ENCODE results near the gene EEF1G. TPM values are rescaled to one million over a fixed set of nuclear protein-coding genes. Genes with fewer than 3 reads are reported as not detected.

Gene EEF1G
- polyA plus RNA-seq, 2 of the 4 experiments (the other 2 are of a cell fraction), result 1,570 to 1,728 TPM

DNA sequence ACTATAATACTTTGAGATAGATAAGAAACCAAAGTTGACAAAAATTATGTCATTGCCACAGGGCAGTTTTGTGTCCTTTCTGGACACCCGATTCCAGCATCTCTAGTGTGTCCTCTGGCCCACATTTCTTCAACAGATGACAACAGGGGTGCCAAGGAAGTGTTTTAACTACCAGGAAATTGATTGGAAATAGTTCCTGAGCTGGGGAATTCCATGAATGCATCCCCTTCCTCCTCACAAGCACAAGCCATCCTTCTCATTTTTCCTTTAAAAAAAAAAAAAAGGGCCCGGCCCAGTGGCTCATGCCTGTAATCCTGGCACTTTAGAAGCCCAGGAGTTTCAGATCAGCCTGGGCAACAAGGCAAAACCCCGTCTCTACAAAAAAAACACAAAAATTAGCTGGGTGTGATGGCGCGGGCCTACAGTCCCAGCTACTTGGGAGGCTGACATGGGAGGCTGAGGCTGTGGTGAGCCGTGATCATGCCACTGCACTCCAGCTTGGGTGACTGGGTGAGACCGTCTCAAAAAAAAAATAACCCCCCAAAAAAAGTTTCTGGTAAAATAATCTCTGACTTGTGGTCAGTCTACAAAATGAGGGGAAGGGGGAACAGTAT, 48.9 kb upstream of the EEF1G start:
- Histone ChIP-seq H3K4me1 (peaks cover 15% of the 10 kb centered on the region), H3K4me3 (peak overlapping the region; percentile 20; the same call in 2 of the 3 replicates), H3K9me3 (no peaks in the 10 kb centered on the region), H3K4me2 (peak overlapping the region; percentile 69), H3K27ac (peak overlapping the region; percentile 75 to 92)
- no peak for FAIRE-seq
- DNase-seq (ENCODE audit: low read depth in 1 of 2, low spot score in 1 of 2), result no peak
- no peak for ATAC-seq
- ChIA-PET POLR2A (interaction anchor here (0.5 to 4.6 kb wide), 11 partner anchors 21 to 219 kb away, joined by 3 to 48 read pairs (median 6); partner anchors contain the start of genes C11orf98, CSKMT, EEF1G and GANAB), CTCF (interaction anchor here (1.0 to 4.9 kb wide), 8 partner anchors 10 to 198 kb away, joined by 3 to 48 read pairs (median 4); partner anchors contain the start of genes EML3, ROM1 and TUT1)
- TF ChIP-seq CBX2 (IDR thresholded peaks at IDR 0.05; ENCODE audit: borderline replicate concordance, low read depth) (no peak), HOXB5 (CRISPR knock-in tag; IDR thresholded peaks at IDR 0.05) (0 out of 2 replicates have a peak, but pooled peaks have one; percentile 13)
- WGBS (ENCODE audit: missing lambda C conversion rate), result 94% methylated on average over 7 of the region's 7 CpGs

DNA sequence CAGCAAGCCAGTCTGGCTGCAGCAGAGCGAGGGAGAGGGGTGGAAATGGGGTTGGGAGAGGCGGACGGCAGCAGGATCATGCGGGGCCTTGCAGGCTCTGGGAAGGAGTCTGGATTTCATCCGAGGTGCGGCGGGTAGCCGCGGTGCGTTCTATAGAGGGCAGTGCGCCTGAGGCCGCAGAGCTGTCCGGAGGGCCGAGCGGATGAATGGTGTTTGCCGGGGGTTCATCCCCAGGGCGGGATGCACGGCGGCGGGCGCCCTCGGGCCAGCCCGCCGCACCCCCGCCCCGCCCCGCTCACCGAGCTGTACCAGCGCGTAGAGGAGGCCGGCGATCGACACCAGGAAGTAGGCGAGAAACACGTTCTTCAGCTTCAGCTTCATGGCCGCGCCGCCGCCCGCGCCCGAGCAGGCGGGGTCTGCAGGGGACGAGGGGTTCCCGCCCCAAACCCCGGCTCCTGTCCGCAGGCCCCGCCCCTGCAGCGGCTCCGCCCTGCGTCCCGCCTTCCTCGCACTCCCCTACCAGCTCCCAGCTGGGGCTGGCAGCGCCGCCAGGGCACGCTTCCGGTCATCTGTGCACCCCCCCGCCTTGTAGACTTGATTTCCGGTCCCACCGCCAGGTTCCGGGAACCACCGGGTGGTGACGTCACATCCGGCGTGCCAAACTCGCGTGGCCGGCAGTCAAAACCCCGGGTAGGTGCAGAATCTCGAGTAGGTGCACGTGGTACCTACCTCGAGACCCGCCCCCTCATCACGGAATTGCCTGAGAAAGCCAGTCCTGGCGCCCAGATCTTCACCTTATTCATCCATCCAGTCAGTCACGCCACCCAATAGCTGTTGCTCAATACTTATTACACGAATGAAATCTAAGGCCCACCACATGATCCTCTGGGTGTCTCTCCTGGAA, 48.1 kb upstream of the EEF1G start, which contains the start of gene B3GAT3:
Gene B3GAT3, minus strand, starts transcription at position 420 of the 904 bp plus-strand sequence. Its CDS starts 39 bp downstream, at position 381.
- POLR2A ChIA-PET, result interaction anchor here (0.5 to 4.6 kb wide), 17 partner anchors 9 to 220 kb away, joined by 3 to 48 read pairs (median 5); partner anchors contain the start of genes C11orf98, CSKMT, EEF1G and EML3
- CTCF ChIA-PET, result interaction anchor here (0.6 to 4.9 kb wide), 13 partner anchors 10 to 216 kb away, joined by 3 to 48 read pairs (median 4); partner anchors contain the start of genes C11orf98, CSKMT, EML3 and ROM1
- peak; percentile 96 to 97 for ATAC-seq
- Histone ChIP-seq H3K4me3 (peak within 1 kb of the TSS; percentile 77), H3K4me2 (peak within 1 kb of the TSS; percentile 99), H3K4me1 (peaks cover 15% of the 10 kb centered on the region), H3K27ac (peak within 1 kb of the TSS; percentile 92), H3K9me3 (no peaks in the 10 kb centered on the region)
- FAIRE-seq, result no peak
- peak; percentile 99 for DNase-seq (ENCODE audit: low read depth in 1 of 2, low spot score in 1 of 2)
- WGBS (ENCODE audit: missing lambda C conversion rate), result 3% methylated on average over 58 of the region's 77 CpGs
- TF ChIP-seq, protein P1, sequence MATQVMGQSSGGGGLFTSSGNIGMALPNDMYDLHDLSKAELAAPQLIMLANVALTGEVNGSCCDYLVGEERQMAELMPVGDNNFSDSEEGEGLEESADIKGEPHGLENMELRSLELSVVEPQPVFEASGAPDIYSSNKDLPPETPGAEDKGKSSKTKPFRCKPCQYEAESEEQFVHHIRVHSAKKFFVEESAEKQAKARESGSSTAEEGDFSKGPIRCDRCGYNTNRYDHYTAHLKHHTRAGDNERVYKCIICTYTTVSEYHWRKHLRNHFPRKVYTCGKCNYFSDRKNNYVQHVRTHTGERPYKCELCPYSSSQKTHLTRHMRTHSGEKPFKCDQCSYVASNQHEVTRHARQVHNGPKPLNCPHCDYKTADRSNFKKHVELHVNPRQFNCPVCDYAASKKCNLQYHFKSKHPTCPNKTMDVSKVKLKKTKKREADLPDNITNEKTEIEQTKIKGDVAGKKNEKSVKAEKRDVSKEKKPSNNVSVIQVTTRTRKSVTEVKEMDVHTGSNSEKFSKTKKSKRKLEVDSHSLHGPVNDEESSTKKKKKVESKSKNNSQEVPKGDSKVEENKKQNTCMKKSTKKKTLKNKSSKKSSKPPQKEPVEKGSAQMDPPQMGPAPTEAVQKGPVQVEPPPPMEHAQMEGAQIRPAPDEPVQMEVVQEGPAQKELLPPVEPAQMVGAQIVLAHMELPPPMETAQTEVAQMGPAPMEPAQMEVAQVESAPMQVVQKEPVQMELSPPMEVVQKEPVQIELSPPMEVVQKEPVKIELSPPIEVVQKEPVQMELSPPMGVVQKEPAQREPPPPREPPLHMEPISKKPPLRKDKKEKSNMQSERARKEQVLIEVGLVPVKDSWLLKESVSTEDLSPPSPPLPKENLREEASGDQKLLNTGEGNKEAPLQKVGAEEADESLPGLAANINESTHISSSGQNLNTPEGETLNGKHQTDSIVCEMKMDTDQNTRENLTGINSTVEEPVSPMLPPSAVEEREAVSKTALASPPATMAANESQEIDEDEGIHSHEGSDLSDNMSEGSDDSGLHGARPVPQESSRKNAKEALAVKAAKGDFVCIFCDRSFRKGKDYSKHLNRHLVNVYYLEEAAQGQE (IDR thresholded peaks at IDR 0.05), result peak; percentile 42; the same call in 1 of the 2 replicates
- TF ChIP-seq, protein P2, sequence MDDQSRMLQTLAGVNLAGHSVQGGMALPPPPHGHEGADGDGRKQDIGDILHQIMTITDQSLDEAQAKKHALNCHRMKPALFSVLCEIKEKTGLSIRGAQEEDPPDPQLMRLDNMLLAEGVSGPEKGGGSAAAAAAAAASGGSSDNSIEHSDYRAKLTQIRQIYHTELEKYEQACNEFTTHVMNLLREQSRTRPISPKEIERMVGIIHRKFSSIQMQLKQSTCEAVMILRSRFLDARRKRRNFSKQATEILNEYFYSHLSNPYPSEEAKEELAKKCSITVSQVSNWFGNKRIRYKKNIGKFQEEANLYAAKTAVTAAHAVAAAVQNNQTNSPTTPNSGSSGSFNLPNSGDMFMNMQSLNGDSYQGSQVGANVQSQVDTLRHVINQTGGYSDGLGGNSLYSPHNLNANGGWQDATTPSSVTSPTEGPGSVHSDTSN (IDR thresholded peaks at IDR 0.05), result peak; percentile 85
- TF ChIP-seq TFCP2L1 (CRISPR knock-in tag; IDR thresholded peaks at IDR 0.05) (no peak), ZC3H11A (IDR thresholded peaks at IDR 0.05) (no peak), MAZ (IDR thresholded peaks at IDR 0.05; ENCODE audit: borderline replicate concordance, low read depth, low read length) (no peak), RNF2 (IDR thresholded peaks at IDR 0.05; ENCODE audit: borderline replicate concordance, low read depth) (no peak), SMC3 (IDR thresholded peaks at IDR 0.05) (no peak), POLR2AphosphoS2 (conservative IDR thresholded peaks at IDR 0.05; ENCODE audit: low read length) (0 out of 2 replicates have a peak, but pooled peaks have one; percentile 36), CHD2 (IDR thresholded peaks at IDR 0.05; ENCODE audit: low read length, partially characterized antibody) (peak; percentile 54), CHD4 (IDR thresholded peaks at IDR 0.05; ENCODE audit: borderline replicate concordance) (no peak), SREBF2 (IDR thresholded peaks at IDR 0.05) (no peak), CBX8 (IDR thresholded peaks at IDR 0.05) (no peak), HOXB13 (CRISPR knock-in tag; IDR thresholded peaks at IDR 0.05; ENCODE audit: low read depth) (peak; percentile 92), CEBPB (IDR thresholded peaks at IDR 0.05) (peak; percentile 34 to 85; a peak in 3 of 4 replicates), ZSCAN20 (CRISPR knock-in tag; IDR thresholded peaks at IDR 0.05) (no peak), KDM1A (IDR thresholded peaks at IDR 0.05; ENCODE audit: low read depth) (no peak), RFX5 (IDR thresholded peaks at IDR 0.05) (peak; percentile 58; the same call in 1 of the 2 replicates), NR3C1 (IDR thresholded peaks at IDR 0.05) (no peak), NFE2L2 (conservative IDR thresholded peaks at IDR 0.05; ENCODE audit: low read length) (no peak), ZNF302 (CRISPR knock-in tag; IDR thresholded peaks at IDR 0.05) (no peak), TP53 (CRISPR knock-in tag; IDR thresholded peaks at IDR 0.05) (peak; percentile 66; the same call in 1 of the 2 replicates)
- TF ChIP-seq, protein P3, sequence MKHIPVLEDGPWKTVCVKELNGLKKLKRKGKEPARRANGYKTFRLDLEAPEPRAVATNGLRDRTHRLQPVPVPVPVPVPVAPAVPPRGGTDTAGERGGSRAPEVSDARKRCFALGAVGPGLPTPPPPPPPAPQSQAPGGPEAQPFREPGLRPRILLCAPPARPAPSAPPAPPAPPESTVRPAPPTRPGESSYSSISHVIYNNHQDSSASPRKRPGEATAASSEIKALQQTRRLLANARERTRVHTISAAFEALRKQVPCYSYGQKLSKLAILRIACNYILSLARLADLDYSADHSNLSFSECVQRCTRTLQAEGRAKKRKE (CRISPR knock-in tag; IDR thresholded peaks at IDR 0.05; ENCODE audit: low read depth), result peak; percentile 53; the same call in 1 of the 2 replicates
- TF ChIP-seq, protein P4, sequence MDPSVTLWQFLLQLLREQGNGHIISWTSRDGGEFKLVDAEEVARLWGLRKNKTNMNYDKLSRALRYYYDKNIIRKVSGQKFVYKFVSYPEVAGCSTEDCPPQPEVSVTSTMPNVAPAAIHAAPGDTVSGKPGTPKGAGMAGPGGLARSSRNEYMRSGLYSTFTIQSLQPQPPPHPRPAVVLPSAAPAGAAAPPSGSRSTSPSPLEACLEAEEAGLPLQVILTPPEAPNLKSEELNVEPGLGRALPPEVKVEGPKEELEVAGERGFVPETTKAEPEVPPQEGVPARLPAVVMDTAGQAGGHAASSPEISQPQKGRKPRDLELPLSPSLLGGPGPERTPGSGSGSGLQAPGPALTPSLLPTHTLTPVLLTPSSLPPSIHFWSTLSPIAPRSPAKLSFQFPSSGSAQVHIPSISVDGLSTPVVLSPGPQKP (IDR thresholded peaks at IDR 0.05; ENCODE audit: low read depth, low read length), result no peak; the same call in 1 of the 2 replicates
- TF ChIP-seq, protein P5, sequence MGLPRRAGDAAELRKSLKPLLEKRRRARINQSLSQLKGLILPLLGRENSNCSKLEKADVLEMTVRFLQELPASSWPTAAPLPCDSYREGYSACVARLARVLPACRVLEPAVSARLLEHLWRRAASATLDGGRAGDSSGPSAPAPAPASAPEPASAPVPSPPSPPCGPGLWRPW (IDR thresholded peaks at IDR 0.05), result no peak

All from A549 (cell line).